OCI-M2 (cell line): ENCODE measurements around the gene KIAA0319L.
A peak's percentile ranks its signal among the peaks of the same experiment; 100 is the strongest.

ENCODE experiments used
- DNase-seq: peaks from one replicate; lab custom pipeline; 2025; ENCODE audit not compliant: unreplicated experiment; lab: John Stamatoyannopoulos, UW

The KIAA0319L gene

DNA sequence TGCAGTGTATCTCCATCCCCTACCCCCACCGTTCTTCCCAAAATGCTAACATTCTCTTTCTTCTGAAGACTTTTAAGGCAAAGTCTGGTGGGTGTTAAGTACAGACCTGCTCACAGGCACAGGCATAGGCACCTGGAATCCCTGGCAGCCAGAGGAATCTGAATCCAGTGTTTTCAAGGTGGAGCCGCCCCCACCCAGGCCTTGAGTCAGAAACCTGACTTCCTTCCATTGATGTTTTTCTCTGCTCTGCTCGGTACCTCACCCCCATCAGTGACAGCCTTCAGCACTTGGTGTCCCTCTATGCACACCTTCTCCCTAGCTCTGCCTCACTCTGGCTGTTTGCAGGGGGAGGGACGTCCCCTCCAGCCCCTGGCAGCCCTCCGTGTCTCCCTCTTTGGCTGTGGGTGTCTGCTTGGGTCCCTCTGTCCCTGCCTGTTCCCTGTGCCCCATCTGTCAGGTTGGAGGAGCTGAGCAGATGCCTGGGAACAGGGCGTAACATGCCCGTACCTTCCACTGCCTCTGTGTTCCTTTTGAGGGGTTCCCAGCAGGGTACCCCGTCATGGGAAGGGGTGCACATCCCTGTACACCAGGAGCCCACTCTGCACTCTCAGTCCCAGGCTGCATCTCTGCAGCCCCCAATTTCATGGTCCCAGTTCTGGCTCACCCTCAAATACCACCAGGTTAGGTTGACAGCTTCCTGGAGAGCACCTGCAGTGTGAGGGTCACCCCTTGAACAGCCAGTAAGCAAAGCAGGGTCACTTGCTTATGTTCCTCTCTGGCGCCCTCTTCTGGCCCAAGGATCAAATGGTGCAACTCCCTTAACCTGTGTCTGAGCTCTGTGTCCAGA lies 7.1 kb upstream of the KIAA0319L start:
- no peak for DNase-seq

DNA sequence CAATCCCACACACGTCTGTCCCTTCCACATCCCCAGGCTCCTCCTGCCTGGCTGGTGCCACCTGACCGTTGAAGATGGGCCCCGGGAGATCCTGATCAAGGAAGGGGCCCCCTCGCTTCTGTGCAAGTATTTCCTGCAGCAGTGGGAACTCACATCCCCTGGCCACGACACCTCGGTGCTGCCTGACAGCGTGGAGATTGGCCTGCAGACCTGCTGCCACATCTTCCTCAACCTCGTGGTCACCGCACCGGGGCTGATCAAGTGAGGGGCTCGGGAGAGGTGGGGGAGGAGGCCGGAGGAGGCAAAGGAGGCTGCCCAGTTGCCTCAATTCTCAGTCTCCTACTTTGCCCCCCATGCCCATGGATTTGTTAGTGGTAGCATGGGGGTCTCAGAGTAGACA lies 6.0 kb upstream of the KIAA0319L start:
- no peak for DNase-seq

DNA sequence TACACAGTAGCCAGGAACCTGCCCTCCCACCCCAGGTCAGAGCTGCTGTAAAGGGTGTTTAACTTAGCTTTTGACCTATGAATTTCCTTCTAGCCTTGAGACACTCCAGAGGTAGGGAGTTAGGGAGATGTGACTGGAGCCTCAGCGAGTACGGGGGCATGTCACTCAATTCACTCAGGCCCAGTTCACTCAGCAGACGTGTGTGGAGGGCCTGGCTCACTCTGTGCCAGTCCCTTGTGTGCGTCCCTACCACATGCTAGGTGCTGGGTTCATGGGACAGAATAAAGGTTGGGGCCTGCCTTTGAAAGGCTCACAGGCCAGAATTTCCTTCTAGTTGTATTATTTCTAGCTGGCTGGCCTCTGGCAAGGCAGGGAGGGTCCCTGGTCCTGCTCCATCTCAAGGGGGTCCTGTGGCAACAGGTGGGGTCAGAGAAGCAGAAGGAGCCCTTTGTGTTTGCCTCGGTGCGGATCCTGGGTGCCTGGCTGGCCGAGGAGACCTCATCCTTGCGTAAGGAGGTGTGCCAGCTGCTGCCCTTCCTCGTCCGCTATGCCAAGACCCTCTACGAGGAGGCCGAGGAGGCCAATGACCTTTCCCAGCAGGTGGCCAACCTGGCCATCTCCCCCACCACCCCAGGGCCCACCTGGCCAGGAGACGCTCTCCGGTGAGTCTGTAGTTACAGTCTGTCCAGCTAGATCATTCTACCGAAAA lies 4.9 kb upstream of the KIAA0319L start:
- DNase-seq: no peak

DNA sequence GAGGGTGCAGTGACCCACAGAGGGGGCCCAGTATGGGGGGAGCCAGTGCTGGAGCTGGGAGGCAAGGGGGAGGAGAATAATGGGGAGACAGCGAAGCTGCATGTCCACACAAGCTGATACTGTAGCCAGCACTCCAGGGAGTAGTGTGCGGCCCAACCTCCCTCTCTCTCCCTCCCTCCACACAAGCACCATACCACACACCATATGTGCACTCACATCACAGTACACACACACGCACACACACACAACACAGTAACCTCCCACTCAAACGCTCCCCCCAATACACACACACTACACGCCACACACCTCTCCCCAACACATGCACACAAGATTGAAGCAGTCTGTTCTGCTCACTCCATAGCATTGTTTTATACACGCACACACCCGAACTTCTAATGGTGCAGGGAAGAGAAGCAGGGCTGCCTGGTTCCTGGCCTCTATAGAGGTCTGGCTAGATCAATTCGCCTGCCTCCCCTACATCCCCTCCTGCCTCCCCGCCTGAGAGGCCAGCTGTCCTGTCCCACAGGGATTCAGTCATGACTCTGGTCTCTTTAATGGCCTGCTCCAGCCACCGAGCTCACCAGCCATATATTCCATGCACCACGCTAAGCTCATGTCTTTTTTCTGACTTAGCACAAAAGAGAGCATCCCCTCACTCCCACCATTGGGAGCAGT lies 4.2 kb upstream of the KIAA0319L start:
- no peak for DNase-seq

DNA sequence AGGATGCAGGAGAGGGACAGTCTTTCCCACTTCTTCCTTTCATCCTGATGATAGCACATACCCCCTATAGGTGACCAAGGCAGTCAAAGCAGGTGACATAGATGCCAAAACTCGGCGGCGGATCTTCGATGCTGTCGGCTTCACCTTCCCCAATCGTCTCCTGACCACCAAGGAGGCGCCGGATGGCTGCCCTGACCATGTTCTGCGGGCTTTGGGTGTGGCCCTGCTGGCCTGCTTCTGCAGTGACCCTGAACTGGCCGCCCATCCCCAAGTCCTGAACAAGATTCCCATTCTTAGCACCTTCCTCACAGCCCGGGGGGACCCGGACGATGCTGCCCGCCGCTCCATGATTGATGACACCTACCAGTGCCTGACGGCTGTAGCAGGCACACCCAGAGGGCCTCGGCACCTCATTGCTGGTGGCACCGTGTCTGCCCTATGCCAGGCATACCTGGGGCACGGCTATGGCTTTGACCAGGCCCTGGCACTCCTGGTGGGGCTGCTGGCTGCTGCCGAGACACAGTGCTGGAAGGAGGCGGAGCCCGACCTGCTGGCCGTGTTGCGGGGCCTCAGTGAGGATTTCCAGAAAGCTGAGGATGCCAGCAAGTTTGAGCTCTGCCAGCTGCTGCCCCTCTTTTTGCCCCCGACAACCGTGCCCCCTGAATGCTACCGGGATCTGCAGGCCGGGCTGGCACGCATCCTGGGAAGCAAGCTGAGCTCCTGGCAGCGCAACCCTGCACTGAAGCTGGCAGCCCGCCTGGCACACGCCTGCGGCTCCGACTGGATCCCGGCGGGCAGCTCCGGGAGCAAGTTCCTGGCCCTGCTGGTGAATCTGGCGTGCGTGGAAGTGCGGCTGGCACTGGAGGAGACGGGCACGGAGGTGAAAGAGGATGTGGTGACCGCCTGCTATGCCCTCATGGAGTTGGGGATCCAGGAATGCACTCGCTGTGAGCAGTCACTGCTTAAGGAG lies 3.3 kb upstream of the KIAA0319L start:
- DNase-seq: no peak

DNA sequence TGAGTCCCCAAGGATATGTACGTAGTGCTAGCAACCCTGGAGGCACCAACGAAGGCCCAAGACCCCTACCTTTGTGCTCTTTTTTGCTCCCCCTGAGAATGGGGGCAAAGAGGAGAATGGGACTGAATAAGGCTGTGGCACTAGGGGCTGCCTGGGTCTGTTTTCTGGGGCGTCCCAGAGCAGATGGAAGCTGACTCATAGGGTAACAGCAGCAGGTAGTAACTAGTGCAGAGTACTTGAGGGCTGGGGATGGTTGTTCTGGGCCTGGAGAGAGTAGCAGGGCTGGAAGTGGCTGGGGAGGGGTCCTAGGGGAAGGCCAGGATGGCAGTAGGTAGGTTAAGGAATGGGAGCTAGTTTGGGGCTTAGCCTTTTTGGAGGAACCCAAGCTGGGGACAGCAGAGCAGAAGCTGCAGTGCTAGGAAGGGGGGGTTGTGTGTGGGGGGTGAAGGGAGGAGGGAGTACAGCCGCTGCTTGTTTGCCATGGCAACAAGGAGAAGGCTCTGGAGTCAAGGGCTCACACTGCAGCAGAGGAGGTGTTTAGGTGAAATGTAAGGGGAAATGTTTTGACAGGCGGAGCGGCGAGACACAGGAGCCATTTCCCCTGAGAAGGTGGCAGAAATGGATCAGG lies 2.2 kb upstream of the KIAA0319L start:
- no peak for DNase-seq

DNA sequence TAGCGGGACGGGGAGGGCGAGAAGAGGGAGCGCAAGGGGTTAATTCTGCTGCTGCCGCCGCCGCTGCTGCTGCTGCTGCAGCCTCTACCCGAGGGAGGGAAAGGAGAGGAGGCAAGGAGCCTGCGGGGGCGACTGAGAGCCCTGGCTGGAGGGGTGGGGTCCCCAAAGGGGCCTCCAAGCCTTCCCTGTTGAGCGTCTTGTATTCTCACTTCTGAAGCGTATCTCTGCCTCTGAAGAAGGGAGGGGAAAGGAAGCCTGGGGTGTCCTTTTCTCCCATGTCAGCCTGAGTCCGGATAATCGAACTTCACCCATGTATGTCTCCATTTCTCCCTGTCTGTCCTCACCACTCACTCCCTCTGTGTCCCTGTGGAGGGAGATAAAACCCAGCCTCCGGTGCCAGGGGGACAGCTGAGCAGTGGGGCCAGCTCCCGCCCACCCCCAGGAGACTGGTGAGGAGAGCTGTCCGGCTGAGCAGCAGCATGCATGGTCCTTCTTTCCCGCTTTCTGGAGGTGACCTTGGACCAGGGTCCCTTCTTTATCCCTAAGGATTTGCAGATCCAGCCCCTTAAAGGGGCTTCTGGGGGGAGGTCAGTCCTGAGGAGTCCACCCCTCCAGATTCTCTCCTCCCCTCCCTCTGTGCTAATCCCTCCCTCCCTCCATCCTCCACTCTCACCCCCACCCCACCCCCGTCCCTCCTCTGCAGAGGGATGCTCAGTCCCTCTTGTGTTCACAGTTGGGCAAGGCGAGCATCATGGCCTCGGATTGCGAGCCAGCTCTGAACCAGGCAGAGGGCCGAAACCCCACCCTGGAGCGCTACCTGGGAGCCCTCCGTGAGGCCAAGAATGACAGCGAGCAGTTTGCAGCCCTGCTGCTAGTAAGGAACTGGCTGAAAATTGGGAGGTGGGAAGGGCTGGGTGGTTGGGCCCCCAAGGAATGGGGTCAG lies 1.4 kb upstream of the KIAA0319L start:
- no peak for DNase-seq

DNA sequence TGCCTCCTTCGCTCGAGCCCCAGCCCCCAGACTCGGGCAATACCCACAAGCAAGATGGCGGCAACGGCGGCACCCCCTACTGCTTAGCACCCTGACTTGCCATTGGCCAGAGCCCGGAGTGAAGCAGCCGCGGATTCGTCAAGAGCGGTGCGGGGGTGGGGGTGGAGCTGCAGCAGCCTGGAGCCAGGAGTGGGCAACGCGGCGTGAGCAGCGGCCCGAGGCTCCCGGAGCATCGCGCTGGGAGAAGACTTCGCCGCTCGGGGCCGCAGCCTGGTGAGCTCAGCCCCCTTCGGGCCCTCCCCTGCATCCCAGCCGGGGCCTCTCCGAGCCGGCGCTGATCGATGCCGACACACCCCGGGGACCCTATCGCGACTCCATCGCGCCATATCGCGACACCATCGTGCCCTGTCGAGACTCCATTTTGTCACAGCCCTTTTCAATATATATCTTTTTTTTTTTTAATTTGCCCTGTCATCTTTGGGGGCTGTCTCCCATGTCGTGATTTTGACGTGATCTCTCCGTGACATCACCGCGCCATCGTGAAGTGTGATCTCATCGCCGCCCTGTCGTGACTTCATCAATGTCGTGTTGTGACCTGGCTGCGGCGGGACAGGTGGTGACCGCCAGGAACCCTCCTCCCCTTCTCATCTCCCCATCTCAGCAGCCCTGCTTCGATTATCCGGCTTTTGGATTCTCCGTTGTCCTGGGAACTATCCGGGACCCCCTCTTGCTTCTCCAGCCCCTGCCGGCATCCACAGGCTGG lies 589 bp upstream of the KIAA0319L start, which contains the start of gene NCDN:
Gene NCDN, plus strand, starts transcription at position 189 of the 763 bp plus-strand sequence. Its CDS starts 392 bp downstream, at position 581.
- peak; percentile 38 for DNase-seq

DNA sequence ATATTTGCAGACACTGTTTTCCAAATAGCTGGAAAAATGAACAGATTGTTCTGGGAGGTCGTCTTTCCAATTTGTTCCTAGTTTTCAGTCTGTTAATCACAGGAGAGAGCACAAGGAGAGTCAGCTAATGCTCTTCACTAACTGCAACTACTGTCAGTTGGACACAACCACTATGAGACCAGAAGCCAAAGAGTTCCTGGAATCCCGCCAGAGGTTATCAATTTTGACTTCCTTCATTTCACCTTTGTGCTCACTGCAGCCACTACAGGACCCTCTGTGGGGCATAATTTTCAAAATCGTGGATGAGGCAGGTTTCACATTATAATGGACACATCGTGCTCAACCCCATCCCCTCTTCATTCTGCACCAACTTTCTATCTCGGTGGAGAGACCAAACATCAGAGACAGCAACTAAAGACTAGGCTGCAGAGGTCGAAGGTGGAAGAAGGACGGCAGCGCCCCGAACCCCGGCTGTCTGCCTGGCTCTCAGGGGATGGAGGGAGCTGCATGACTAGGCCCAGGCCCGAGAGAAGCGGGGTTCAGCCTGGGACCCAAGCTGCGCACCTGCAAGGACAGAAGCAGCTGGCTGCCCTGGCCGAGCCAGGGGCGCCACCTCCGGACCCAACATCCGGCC lies 602 bp downstream of the KIAA0319L start:
- DNase-seq: no peak

DNA sequence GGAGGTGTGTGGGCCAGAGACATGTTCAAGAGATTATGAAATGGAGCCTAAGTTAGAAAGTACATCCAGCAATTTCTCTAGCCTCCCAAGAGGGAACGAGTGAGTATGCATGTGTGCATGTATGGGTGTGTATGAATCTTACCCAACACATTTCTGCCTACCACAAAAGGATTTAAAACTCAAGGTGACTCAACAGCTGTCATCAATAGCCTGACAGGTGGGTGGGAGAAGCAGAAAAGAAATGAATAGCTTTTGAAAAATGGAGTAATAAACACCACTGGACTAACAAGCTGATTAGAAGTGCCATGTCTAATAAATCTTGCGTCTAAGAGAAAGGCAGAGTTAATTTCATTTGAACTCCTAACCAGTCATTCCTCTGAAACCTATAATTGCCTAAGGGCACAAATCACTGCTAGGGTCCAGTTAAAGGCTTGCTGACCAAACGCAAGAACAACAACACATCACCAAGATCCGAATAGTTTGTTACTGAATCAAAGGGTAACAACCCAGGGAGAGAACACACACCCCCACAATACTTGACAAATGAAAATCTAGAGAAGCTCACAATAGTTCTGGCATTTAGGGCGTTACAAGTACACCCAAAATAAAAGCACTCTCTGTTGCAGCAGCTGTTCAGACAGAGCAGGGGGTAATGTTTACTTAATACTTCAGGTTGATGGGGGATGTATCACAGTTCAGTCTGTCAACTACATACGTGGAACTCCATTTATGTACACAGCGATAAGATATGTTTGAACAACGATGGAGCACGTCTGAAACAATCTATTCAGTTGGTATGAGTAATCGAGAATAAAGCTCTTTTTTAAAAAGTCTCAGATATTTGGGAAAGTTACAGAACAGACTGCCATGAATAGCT lies 1.4 kb downstream of the KIAA0319L start:
- DNase-seq: no peak

DNA sequence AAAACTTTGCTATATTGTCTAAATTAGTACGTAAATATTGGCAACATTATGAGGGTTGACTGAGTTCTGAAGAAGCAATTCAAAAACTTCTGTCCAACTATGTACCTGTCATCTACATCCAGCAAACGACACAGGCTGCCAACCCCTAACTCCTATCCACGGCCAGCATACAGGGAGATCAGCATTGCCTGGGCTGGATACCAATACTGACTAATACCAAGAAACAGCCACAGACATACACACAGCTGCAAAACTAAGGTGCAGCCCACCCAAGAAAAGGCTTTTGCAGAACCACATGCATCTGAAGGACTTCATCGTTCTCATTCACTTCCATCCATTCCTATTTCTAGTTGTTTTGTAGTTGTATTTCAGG lies 2.0 kb downstream of the KIAA0319L start:
- DNase-seq: no peak

DNA sequence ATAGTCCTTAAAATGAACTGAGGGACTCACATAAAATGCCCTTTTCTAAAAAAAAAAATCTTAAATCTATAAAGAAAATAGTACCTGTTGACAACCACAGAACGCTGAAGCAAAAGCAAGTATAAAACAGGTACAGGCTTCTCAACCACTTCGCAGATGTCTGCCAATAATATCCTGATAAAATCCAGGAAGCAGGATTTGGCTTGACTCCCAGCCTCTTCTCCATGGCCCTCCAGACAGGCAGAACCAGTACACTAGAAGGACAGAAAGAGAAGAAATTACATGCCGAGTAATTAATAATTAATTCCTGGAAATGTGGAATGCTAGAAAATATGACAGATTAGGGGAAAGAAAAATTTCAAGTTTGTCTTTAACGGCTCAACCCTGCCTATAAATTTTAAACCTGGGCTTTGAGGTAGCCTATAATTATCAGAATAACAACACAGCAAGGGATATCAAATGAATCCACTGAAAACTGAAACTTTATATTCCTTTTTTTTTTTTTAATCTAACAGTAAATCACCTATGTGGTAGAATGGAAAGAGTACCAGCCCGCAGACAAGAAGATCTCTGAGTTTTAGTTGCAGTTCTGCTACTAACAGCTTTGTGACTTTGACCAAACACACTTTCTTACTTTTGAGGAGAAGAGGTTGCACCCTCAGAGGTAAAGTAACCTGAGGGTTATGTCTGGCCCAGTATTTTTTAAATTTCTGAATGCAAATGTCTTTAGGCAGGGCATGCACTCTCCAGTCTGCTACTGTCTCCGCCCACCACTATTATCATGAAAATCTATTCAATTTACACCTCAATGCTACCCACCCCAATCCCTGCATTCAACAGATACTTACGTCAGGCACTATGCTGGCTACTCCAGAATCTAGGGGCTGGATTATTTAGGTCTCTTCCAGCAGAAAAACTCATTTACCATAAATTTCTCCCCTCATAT lies 2.7 kb downstream of the KIAA0319L start:
- DNase-seq: no peak

DNA sequence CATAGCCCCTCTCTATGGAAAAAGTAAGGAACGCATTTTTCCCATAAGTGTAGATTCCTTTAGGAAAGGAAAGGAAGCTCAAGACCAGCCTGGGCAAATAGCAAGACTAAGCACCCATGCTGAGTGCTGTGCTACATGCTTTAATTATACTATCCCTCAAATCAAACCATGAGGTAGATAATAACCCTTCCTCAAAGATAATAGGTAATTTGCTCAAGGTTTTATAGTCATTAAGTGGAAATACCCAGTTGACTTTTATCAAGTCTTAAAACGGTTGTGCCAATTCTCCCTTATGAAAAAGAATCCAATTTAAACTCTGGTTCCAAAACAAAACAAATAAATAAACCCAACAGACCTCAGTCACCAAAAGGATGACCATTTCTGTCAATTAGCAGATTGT lies 3.4 kb downstream of the KIAA0319L start:
- no peak for DNase-seq

DNA sequence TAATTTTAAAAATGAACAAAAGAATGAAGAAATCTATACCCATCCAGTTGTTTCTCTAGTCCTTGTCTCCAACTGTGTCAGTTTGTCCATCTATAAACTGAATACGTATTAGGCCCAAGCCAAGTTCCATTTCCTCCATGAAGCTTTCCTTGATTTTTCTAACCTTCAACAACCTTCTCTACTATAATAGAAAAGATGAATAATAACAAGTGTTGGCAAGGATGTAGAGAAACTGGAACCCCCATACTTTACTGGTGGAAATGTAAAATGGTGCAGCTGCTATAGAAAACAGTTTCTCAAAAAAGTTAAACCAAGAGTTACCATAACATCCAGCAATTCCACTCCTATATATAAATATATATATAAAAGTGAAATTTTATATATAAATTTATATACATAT lies 10.6 kb downstream of the KIAA0319L start:
- no peak for DNase-seq

DNA sequence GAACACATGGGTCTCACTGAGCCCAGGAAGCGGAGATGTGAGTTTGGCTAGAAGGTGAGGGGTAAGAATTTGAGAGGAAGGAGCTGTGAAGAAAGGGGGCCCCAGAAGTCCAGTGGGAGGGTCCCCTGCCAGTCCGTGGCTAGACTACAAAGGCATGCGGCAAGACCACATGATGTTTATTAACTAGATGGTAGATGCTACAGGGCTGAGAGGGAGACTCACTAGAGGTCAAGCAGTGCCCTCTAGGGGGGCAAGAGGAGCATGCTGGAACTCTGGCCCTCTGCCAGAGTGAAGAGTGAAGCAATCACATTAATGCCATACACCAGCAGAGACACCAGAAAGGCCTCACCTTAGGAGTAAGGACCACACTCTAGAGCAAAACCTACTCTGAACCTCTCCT lies 12.2 kb downstream of the KIAA0319L start:
- DNase-seq: no peak

DNA sequence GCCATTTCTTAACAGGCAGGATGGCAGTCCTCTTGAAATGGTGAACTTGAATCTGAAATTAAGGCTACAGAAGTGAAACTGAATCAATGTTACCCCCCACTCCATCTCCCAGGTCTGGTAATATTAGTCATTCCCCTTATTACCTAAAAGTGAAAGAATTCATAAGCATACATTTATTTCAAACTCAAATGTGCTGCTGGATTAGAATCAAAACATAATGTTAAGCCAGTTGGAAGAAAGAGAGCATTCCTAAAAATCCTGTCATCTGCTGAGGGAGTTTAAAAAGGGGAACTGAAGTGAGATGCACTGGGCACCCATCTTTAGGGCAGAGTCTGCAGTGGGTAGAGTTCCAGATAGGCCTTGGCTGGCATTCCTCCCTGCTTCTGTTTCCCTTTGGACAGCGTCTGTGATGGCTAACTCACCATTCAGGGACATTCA lies 17.4 kb downstream of the KIAA0319L start:
- no peak for DNase-seq
